H1 (cell line): ENCODE measurements around the gene RIBC2. TPM values are rescaled to one million over a fixed set of nuclear protein-coding genes. Genes with fewer than 3 reads are reported as not detected.

Source experiments
- CTCF ChIA-PET: fragments of 300-600 bp; sonication (Branson Sonifier 250); formaldehyde crosslinking; loops from one replicate; lab custom pipeline; 2021; ENCODE audit not compliant: partially characterized antibody; lab: Charles Lee
- POLR2A ChIA-PET: fragments of 300-600 bp; sonication (Branson Sonifier 250); formaldehyde crosslinking; loops from one replicate; lab custom pipeline; 2021; ENCODE audit warnings: inconsistent platforms; ENCODE audit not compliant: partially characterized antibody; lab: Charles Lee
- DNase-seq, 2 experiments: peaks; one replicate each; pipeline versions ENCODE4 v3.0.0 to v3.0.0-alpha.2; 2010 to 2022; ENCODE audit warnings: low spot score in 2 of 2, low read depth in 1 of 2, mixed read lengths in 1 of 2
- FAIRE-seq: peaks from 2 replicates; lab custom pipeline; 2011; peaks lifted over from hg19 to GRCh38; lab: Jason Lieb, UNC
- H2AFZ ChIP-seq: 2 replicates; pipeline ENCODE4 v1.8.1; 2012; ENCODE audit warnings: low read length, inconsistent platforms
- H2AK5ac ChIP-seq: 2 replicates; pipeline ENCODE4 v1.6.1; 2013; ENCODE audit warnings: low read depth, low read length
- H2BK120ac ChIP-seq: replicated peaks from 2 replicates; pipeline ENCODE3; 2013; ENCODE audit warnings: low read depth, low read length, inconsistent platforms
- H2BK12ac ChIP-seq: 2 replicates; pipeline ENCODE4 v1.6.1; 2013; ENCODE audit warnings: low read depth, low read length
- H2BK15ac ChIP-seq: 2 replicates; pipeline ENCODE4 v1.6.1; 2013; ENCODE audit warnings: low read length
- H2BK20ac ChIP-seq: 2 replicates; pipeline ENCODE4 v1.6.1; 2013; ENCODE audit warnings: low read length
- H2BK5ac ChIP-seq: 2 replicates; pipeline ENCODE4 v1.6.1; 2013; ENCODE audit warnings: low read depth, low read length
- H3K14ac ChIP-seq: 2 replicates; pipeline ENCODE4 v1.6.1; 2013; ENCODE audit warnings: inconsistent platforms; ENCODE audit not compliant: insufficient read length
- H3K18ac ChIP-seq: 2 replicates; pipeline ENCODE4 v1.6.1; 2013; ENCODE audit warnings: low read length; ENCODE audit errors: extremely low read depth
- H3K23ac ChIP-seq: 2 replicates; pipeline ENCODE4 v1.6.1; 2013; ENCODE audit warnings: inconsistent platforms; ENCODE audit not compliant: insufficient read length
- H3K23me2 ChIP-seq: 2 replicates; pipeline ENCODE4 v1.6.1; 2013; ENCODE audit warnings: low read depth, low read length
- H3K27ac ChIP-seq: 2 replicates; pipeline ENCODE4 v1.6.1; 2011; ENCODE audit warnings: low read depth, low read length, inconsistent platforms
- H3K27me3 ChIP-seq, 4 experiments: replicated peaks in 1 of 4; 1 replicate in 1 of 4; 2 replicates in 3 of 4; pipeline versions ENCODE4 v1.6.1 to v1.8.1; 2011 to 2013; ENCODE audit warnings: low read length in 3 of 4, mild to moderate bottlenecking in 3 of 4, inconsistent platforms in 2 of 4, mixed read lengths in 2 of 4, moderate library complexity in 1 of 4; ENCODE audit not compliant: control insufficient read depth in 3 of 4, insufficient read depth in 3 of 4; ENCODE audit errors: extremely low read depth in 1 of 4
- H3K36me3 ChIP-seq, 4 experiments: 2 replicates each; pipeline versions ENCODE4 v1.6.1 to v1.8.1; 2011 to 2013; ENCODE audit warnings: mild to moderate bottlenecking in 4 of 4, low read length in 3 of 4, moderate library complexity in 2 of 4, control low read depth in 1 of 4, inconsistent platforms in 1 of 4; ENCODE audit not compliant: insufficient read depth in 4 of 4, control insufficient read depth in 2 of 4
- H3K4ac ChIP-seq: replicated peaks from 2 replicates; pipeline ENCODE3; 2013; ENCODE audit warnings: low read length, low read depth, mixed read lengths, inconsistent platforms; ENCODE audit not compliant: insufficient read length
- H3K4me1 ChIP-seq, 4 experiments: replicated peaks in 1 of 4; 1 replicate in 1 of 4; 2 replicates in 3 of 4; pipeline versions ENCODE4 v1.6.1 to v1.8.1; 2011 to 2013; ENCODE audit warnings: low read length in 3 of 4, inconsistent platforms in 2 of 4, mixed read lengths in 1 of 4; ENCODE audit not compliant: insufficient read depth in 4 of 4, control insufficient read depth in 3 of 4
- H3K4me2 ChIP-seq, 2 experiments: 2 replicates each; pipeline versions ENCODE4 v1.6.1 to v1.8.1; 2011 to 2013; ENCODE audit warnings: low read depth in 2 of 2, low read length in 2 of 2, control low read depth in 1 of 2, inconsistent platforms in 1 of 2, mild to moderate bottlenecking in 1 of 2; ENCODE audit not compliant: insufficient read depth in 1 of 2
- H3K4me3 ChIP-seq, 4 experiments: fragments of 200-600, 300-600 bp in 1 of 4; sonication (generic), shearing (Covaris generic), sonication (Bioruptor Twin) in 1 of 4; 2 replicates each; pipeline versions ENCODE4 v1.5.1 to v1.8.1; 2011 to 2016; ENCODE audit warnings: low read length in 4 of 4, low read depth in 3 of 4, control low read depth in 2 of 4, inconsistent platforms in 2 of 4, mild to moderate bottlenecking in 2 of 4, mixed read lengths in 1 of 4, moderate library complexity in 1 of 4; ENCODE audit not compliant: insufficient read depth in 2 of 4; ENCODE audit errors: extremely low read depth in 1 of 4
- H3K56ac ChIP-seq: replicated peaks from 2 replicates; pipeline ENCODE3; 2013; ENCODE audit warnings: low read depth, mild to moderate bottlenecking, mixed read lengths, low read length, inconsistent platforms; ENCODE audit not compliant: insufficient read length
- H3K79me1 ChIP-seq: 2 replicates; pipeline ENCODE4 v1.6.1; 2013; ENCODE audit warnings: low read depth, low read length, control low read depth
- H3K79me2 ChIP-seq, 2 experiments: 2 replicates each; pipeline versions ENCODE4 v1.6.1 to v1.8.1; 2012 to 2013; ENCODE audit warnings: low read length in 2 of 2, mild to moderate bottlenecking in 2 of 2, inconsistent platforms in 1 of 2; ENCODE audit not compliant: insufficient read depth in 2 of 2, control insufficient read depth in 1 of 2
- H3K9ac ChIP-seq, 4 experiments: replicated peaks in 1 of 4; 1 replicate in 1 of 4; 2 replicates in 3 of 4; pipeline versions ENCODE4 v1.6.1 to v1.8.1; 2011 to 2013; ENCODE audit warnings: low read depth in 3 of 4, low read length in 3 of 4, control low read depth in 2 of 4, mild to moderate bottlenecking in 2 of 4, moderate library complexity in 2 of 4, inconsistent platforms in 1 of 4; ENCODE audit errors: extremely low read depth in 1 of 4
- H3K9me3 ChIP-seq, 2 experiments: 2 replicates each; pipeline versions ENCODE4 v1.6.1 to v1.8.1; 2012 to 2013; ENCODE audit warnings: mild to moderate bottlenecking in 2 of 2, moderate library complexity in 2 of 2, control low read depth in 1 of 2, inconsistent platforms in 1 of 2, low read depth in 1 of 2, low read length in 1 of 2, mixed read lengths in 1 of 2; ENCODE audit not compliant: insufficient read depth in 2 of 2
- H4K20me1 ChIP-seq, 2 experiments: replicated peaks in 1 of 2; 2 replicates each; pipeline versions ENCODE3 to v1.8.1; 2011 to 2013; ENCODE audit warnings: inconsistent platforms in 2 of 2, low read length in 2 of 2, mild to moderate bottlenecking in 1 of 2; ENCODE audit not compliant: insufficient read depth in 2 of 2, control insufficient read depth in 1 of 2
- H4K5ac ChIP-seq: 2 replicates; pipeline ENCODE4 v1.6.1; 2013; ENCODE audit warnings: low read length, low read depth, mixed read lengths, inconsistent platforms; ENCODE audit not compliant: insufficient read length
- H4K8ac ChIP-seq: 2 replicates; pipeline ENCODE4 v1.8.0; 2013; ENCODE audit warnings: mild to moderate bottlenecking, moderate library complexity, low read length, inconsistent platforms; ENCODE audit not compliant: insufficient read depth; ENCODE audit errors: extremely low read depth
- H4K91ac ChIP-seq: replicated peaks from 2 replicates; pipeline ENCODE3; 2013; ENCODE audit warnings: low read length, mixed read lengths, inconsistent platforms; ENCODE audit not compliant: insufficient read length
- BRCA1 ChIP-seq: IDR thresholded peaks from 2 replicates; pipeline ENCODE4 v1.6.1; 2012; ENCODE audit warnings: low read depth, low read length, improper control_type of control experiment
- EZH2 ChIP-seq: fragments of 200-600 bp; sonication (generic); IDR thresholded peaks from 2 replicates; pipeline ENCODE4 v1.7.1; 2012; ENCODE audit warnings: low read depth, mild to moderate bottlenecking, moderate library complexity, low read length, inconsistent platforms; ENCODE audit not compliant: severe bottlenecking
- FOSL1 ChIP-seq: IDR thresholded peaks from 2 replicates; pipeline ENCODE4 v1.6.1; 2011; ENCODE audit warnings: mild to moderate bottlenecking, low read depth, low read length, moderate library complexity; ENCODE audit not compliant: insufficient read depth
- GTF2F1 ChIP-seq: IDR thresholded peaks from 2 replicates; pipeline ENCODE4 v1.6.1; 2012; ENCODE audit warnings: low read depth, low read length, improper control_type of control experiment, borderline replicate concordance
- JUN ChIP-seq: IDR thresholded peaks from 2 replicates; pipeline ENCODE4 v1.6.1; 2011; ENCODE audit warnings: low read depth, mild to moderate bottlenecking, improper control_type of control experiment, low read length
- JUND ChIP-seq: IDR thresholded peaks from 2 replicates; pipeline ENCODE4 v1.6.1; 2011; ENCODE audit warnings: mild to moderate bottlenecking, improper control_type of control experiment, low read length
- KDM5A ChIP-seq: fragments of 200-600 bp; IDR thresholded peaks from 2 replicates; pipeline ENCODE4 v1.7.1; 2012; ENCODE audit warnings: mild to moderate bottlenecking, low read length, inconsistent platforms, mixed read lengths
- MAX ChIP-seq: IDR thresholded peaks from 2 replicates; pipeline ENCODE4 v1.6.1; 2012; ENCODE audit warnings: inconsistent platforms
- PHF8 ChIP-seq: fragments of 200-600 bp; sonication (generic); conservative IDR thresholded peaks from 2 replicates; pipeline ENCODE4 v1.7.1; 2012; ENCODE audit warnings: low read depth, mild to moderate bottlenecking, inconsistent platforms, low read length, moderate library complexity
- POLR2A ChIP-seq, 2 experiments: IDR thresholded peaks; 1 replicate in 1 of 2; 2 replicates in 1 of 2; pipeline ENCODE4 v1.6.1; 2011; ENCODE audit warnings: low read depth in 2 of 2, low read length in 2 of 2, mild to moderate bottlenecking in 2 of 2; ENCODE audit errors: control extremely low read depth in 1 of 2
- POLR2AphosphoS5 ChIP-seq: IDR thresholded peaks from 2 replicates; pipeline ENCODE4 v1.6.1; 2011; ENCODE audit warnings: low read depth, low read length
- RAD21 ChIP-seq, 2 experiments: IDR thresholded peaks in 1 of 2; conservative IDR thresholded peaks in 1 of 2; 2 replicates each; pipeline ENCODE4 v1.6.1; 2011; ENCODE audit warnings: low read depth in 2 of 2, low read length in 2 of 2, improper control_type of control experiment in 1 of 2, inconsistent platforms in 1 of 2, mild to moderate bottlenecking in 1 of 2, moderate library complexity in 1 of 2
- SP1 ChIP-seq: IDR thresholded peaks from 2 replicates; pipeline ENCODE4 v1.6.1; 2011; ENCODE audit warnings: low read depth, low read length
- TAF1 ChIP-seq: IDR thresholded peaks from 2 replicates; pipeline ENCODE4 v1.6.1; 2011; ENCODE audit warnings: mild to moderate bottlenecking, low read depth, low read length
- WGBS, 2 experiments: shearing (Covaris generic) in 1 of 2; methylation state at CpG; one replicate each; pipeline versions ENCODE4 v1.1.6 to v1.1.7; 2013 to 2015; ENCODE audit warnings: low lambda C conversion rate in 2 of 2, mixed read lengths in 2 of 2, inconsistent platforms in 1 of 2, low coverage in 1 of 2, missing lambda C conversion rate in 1 of 2; ENCODE audit not compliant: insufficient replicate concordance in 2 of 2, insufficient coverage in 1 of 2, insufficient read length in 1 of 2; ENCODE audit errors: extremely low coverage in 1 of 2, missing lambda C conversion rate in 1 of 2; 5-methylcytosine and 5-hydroxymethylcytosine counted together
- polyA plus RNA-seq, 7 experiments: library from polyadenylated mRNA; depleted of rRNA in 3 of 7; stranded (reverse) in 5 of 7; unstranded in 2 of 7; fragments of >200 nt in 5 of 7; fragments of 200-250 nt in 2 of 7; gene quantifications; 1 replicate in 5 of 7; 2 replicates in 1 of 7; 4 replicates in 1 of 7; pipeline versions ENCODE4 v1.2.1 to v1.2.3, GENCODE V29; 2011 to 2013; ENCODE audit warnings: missing spikeins in 2 of 7, mixed read lengths in 2 of 7
- total RNA-seq: library from RNA; stranded (reverse); fragmentation: NEBNext Ultra II Directional; extraction: Animal tissue kit (Norgen Biotek cat#: 25700); gene quantifications from 2 replicates; pipeline ENCODE4 v1.2.1, GENCODE V29; 2021
- TF ChIP-seq, protein P1 (sequence below): IDR thresholded peaks from 2 replicates; pipeline ENCODE4 v1.6.1; 2012; ENCODE audit warnings: inconsistent platforms

Gene RIBC2
- total and polyA plus RNA-seq, 2 of the 8 experiments (the other 6 are each of a cell fraction or from before 2014, with no cell fraction given) = 0.79 to 2.1 TPM

GRCh38 chr22:45446216-45446615 lies 32.7 kb downstream of the RIBC2 start:
- Histone ChIP-seq H3K4me2 (no peak overlapping the region), H3K4me3 (no peak overlapping the region), H2BK12ac (no peak overlapping the region), H3K18ac (no peak overlapping the region), H3K27me3 (no peaks in the 10 kb centered on the region), H2BK20ac (no peak overlapping the region), H3K79me1 (no peaks in the 10 kb centered on the region), H3K4ac (no peak overlapping the region), H4K91ac (no peak overlapping the region), H4K20me1 (no peaks in the 10 kb centered on the region), H3K23ac (no peak overlapping the region), H3K14ac (no peak overlapping the region), H2AK5ac (no peak overlapping the region), H3K23me2 (no peaks in the 10 kb centered on the region), H3K9me3 (no peaks in the 10 kb centered on the region), H3K56ac (no peak overlapping the region), H3K36me3 (no peaks in the 10 kb centered on the region), H2BK5ac (no peak overlapping the region), H3K79me2 (no peaks in the 10 kb centered on the region), H4K8ac (no peak overlapping the region), H3K9ac (no peak overlapping the region), H2AFZ (no peak overlapping the region), H2BK120ac (no peak overlapping the region), H3K4me1 (no peaks in the 10 kb centered on the region; a peak in 2 of 7 replicates), H3K27ac (no peak overlapping the region), H2BK15ac (no peak overlapping the region), H4K5ac (no peak overlapping the region)
- POLR2A ChIA-PET = no interaction called here
- CTCF ChIA-PET = interaction anchor here (1.8 kb wide), 1 partner anchor 30 kb away, joined by 4 read pairs; no protein-coding TSS in a partner anchor
- no peak for FAIRE-seq
- no peak for DNase-seq
- 90% methylated on average over 5 of the region's 5 CpGs; no CpG with 5 or more reads in 1 of the 2 experiments for WGBS, 2 experiments
- TF ChIP-seq EZH2 (no peak), POLR2A (IDR thresholded peaks at IDR 0.05; ENCODE audit: control extremely low read depth in 1 of 2, low read depth in 2 of 2, low read length in 2 of 2) (no peak), POLR2AphosphoS5 (no peak), KDM5A (no peak), PHF8 (no peak), BRCA1 (no peak), TAF1 (no peak), JUN (no peak), SP1 (no peak), GTF2F1 (no peak), FOSL1 (no peak), JUND (no peak), MAX (no peak), RAD21 (IDR thresholded peaks at IDR 0.05 in 1 of 2, conservative IDR thresholded peaks at IDR 0.05 in 1 of 2; ENCODE audit: low read depth in 2 of 2, low read length in 2 of 2) (no peak)
- TF ChIP-seq, protein P1, sequence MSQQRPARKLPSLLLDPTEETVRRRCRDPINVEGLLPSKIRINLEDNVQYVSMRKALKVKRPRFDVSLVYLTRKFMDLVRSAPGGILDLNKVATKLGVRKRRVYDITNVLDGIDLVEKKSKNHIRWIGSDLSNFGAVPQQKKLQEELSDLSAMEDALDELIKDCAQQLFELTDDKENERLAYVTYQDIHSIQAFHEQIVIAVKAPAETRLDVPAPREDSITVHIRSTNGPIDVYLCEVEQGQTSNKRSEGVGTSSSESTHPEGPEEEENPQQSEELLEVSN = no peak
